DND-41 (cell line): Measurements from ENCODE around the gene NUAK2.

ENCODE experiments used
- EZH2 ChIP-seq: IDR thresholded peaks from 3 replicates; pipeline ENCODE4 v1.6.1; 2012; ENCODE audit warnings: borderline replicate concordance, low read depth, mild to moderate bottlenecking, moderate library complexity, low read length, inconsistent platforms; ENCODE audit not compliant: severe bottlenecking
- TF ChIP-seq, protein P1 (sequence below): IDR thresholded peaks from 2 replicates; pipeline ENCODE4 v1.5.1; 2012; ENCODE audit warnings: borderline replicate concordance, low read length, moderate library complexity, mild to moderate bottlenecking; ENCODE audit not compliant: poor library complexity, severe bottlenecking; ENCODE audit errors: extremely low read depth

DNA sequence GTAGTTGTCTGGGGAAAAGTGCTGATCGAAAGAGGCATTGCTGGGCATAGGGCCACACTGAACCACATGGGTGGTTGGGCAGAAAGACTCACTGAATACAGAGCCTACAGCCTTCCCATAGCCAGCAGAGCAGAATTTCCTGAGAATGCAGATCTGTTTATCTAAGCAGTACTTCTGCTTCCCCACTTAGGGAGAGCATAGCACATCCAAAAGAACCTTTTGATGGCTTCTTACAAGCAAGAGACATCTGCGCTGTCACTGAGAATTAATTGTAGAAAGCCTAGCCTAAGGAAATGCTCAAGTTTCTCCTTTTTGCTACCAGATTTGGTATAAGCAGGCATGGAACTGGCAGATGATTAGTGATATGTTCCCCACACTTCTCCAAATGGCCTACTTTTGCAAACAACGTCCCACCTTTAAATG is 48.2 kb upstream of the NUAK2 start:
- TF ChIP-seq, protein P1, sequence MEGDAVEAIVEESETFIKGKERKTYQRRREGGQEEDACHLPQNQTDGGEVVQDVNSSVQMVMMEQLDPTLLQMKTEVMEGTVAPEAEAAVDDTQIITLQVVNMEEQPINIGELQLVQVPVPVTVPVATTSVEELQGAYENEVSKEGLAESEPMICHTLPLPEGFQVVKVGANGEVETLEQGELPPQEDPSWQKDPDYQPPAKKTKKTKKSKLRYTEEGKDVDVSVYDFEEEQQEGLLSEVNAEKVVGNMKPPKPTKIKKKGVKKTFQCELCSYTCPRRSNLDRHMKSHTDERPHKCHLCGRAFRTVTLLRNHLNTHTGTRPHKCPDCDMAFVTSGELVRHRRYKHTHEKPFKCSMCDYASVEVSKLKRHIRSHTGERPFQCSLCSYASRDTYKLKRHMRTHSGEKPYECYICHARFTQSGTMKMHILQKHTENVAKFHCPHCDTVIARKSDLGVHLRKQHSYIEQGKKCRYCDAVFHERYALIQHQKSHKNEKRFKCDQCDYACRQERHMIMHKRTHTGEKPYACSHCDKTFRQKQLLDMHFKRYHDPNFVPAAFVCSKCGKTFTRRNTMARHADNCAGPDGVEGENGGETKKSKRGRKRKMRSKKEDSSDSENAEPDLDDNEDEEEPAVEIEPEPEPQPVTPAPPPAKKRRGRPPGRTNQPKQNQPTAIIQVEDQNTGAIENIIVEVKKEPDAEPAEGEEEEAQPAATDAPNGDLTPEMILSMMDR, result no peak
- TF ChIP-seq EZH2, result no peak
